Keratinocyte (primary cell): ENCODE data around the gene GRM7. TPM values are rescaled to one million over a fixed set of nuclear protein-coding genes. Genes with fewer than 3 reads are reported as not detected.

Experiments
- DNase-seq: peaks from one replicate; pipeline ENCODE4 v3.0.0-alpha.2; 2011; ENCODE audit warnings: low read depth, missing footprints, low spot score
- FAIRE-seq: peaks from 2 replicates; lab custom pipeline; 2011; peaks lifted over from hg19 to GRCh38; lab: Jason Lieb, UNC
- H2AFZ ChIP-seq: 2 replicates; pipeline ENCODE4 v1.6.0; 2012; ENCODE audit warnings: low read length, control low read depth, inconsistent platforms; ENCODE audit not compliant: control insufficient read depth
- H3K27ac ChIP-seq: 2 replicates; pipeline ENCODE4 v1.5.1; 2011; ENCODE audit warnings: low read length; ENCODE audit not compliant: control insufficient read depth, insufficient read depth
- H3K27me3 ChIP-seq: 3 replicates; pipeline ENCODE4 v1.6.0; 2011; ENCODE audit warnings: low read length; ENCODE audit not compliant: control insufficient read depth, insufficient read depth; ENCODE audit errors: extremely low read depth
- H3K36me3 ChIP-seq, 2 experiments: 2 replicates in 1 of 2; 3 replicates in 1 of 2; pipeline ENCODE4 v1.5.1; 2011; ENCODE audit warnings: low read length in 2 of 2, mild to moderate bottlenecking in 1 of 2; ENCODE audit not compliant: control insufficient read depth in 2 of 2, insufficient read depth in 2 of 2; ENCODE audit errors: extremely low read depth in 1 of 2
- H3K4me1 ChIP-seq: 3 replicates; pipeline ENCODE4 v1.5.1; 2011; ENCODE audit warnings: low read length; ENCODE audit not compliant: control insufficient read depth, insufficient read depth; ENCODE audit errors: extremely low read depth
- H3K4me2 ChIP-seq: 3 replicates; pipeline ENCODE4 v1.6.0; 2011; ENCODE audit warnings: low read depth, low read length; ENCODE audit not compliant: control insufficient read depth, insufficient read depth; ENCODE audit errors: extremely low read depth
- H3K4me3 ChIP-seq, 3 experiments: fragments of 200-600 bp in 1 of 3; sonication (generic) in 1 of 3; 2 replicates in 2 of 3; 3 replicates in 1 of 3; pipeline ENCODE4 v1.5.1; 2011 to 2016; ENCODE audit warnings: low read length in 3 of 3, mild to moderate bottlenecking in 3 of 3, control low read depth in 2 of 3, inconsistent platforms in 1 of 3, low read depth in 1 of 3, mixed read lengths in 1 of 3, mixed run types in 1 of 3, moderate library complexity in 1 of 3; ENCODE audit not compliant: control insufficient read depth in 2 of 3, insufficient read depth in 2 of 3; ENCODE audit errors: extremely low read depth in 1 of 3
- H3K79me2 ChIP-seq: 2 replicates; pipeline ENCODE4 v1.6.0; 2012; ENCODE audit warnings: low read length; ENCODE audit not compliant: control insufficient read depth, insufficient read depth
- H3K9ac ChIP-seq: 3 replicates; pipeline ENCODE4 v1.6.0; 2011; ENCODE audit warnings: low read length; ENCODE audit not compliant: control insufficient read depth, insufficient read depth; ENCODE audit errors: extremely low read depth
- H3K9me1 ChIP-seq: 3 replicates; pipeline ENCODE4 v1.6.0; 2011; ENCODE audit warnings: low read length; ENCODE audit not compliant: control insufficient read depth, insufficient read depth; ENCODE audit errors: extremely low read depth
- H3K9me3 ChIP-seq: 2 replicates; pipeline ENCODE4 v1.5.1; 2012; ENCODE audit warnings: low read depth, low read length; ENCODE audit not compliant: control insufficient read depth
- H4K20me1 ChIP-seq: 3 replicates; pipeline ENCODE4 v1.6.0; 2011; ENCODE audit warnings: low read length; ENCODE audit not compliant: control insufficient read depth, insufficient read depth; ENCODE audit errors: extremely low read depth
- CTCF ChIP-seq, 3 experiments: IDR thresholded peaks in 1 of 3; conservative IDR thresholded peaks in 1 of 3; optimal IDR thresholded peaks in 1 of 3; 2 replicates in 2 of 3; 3 replicates in 1 of 3; pipeline versions ENCODE3 to v1.5.1; 2011; ENCODE audit warnings: low read length in 3 of 3, mild to moderate bottlenecking in 3 of 3, moderate library complexity in 2 of 3, control low read depth in 1 of 3, inconsistent platforms in 1 of 3; ENCODE audit not compliant: insufficient read depth in 2 of 3; ENCODE audit errors: extremely low read depth in 1 of 3
- EZH2 ChIP-seq: IDR thresholded peaks from one replicate; pipeline ENCODE4 v1.6.1; 2012; ENCODE audit warnings: inconsistent platforms, mild to moderate bottlenecking, low read length, moderate library complexity
- dilution Hi-C: fragments of 300-500 bp; cut with MboI; formaldehyde crosslinking; loops from one replicate; pipeline ENCODE4 v1.7.0; 2020; ENCODE audit warnings: low sequenced_read_pairs; ENCODE audit not compliant: extremely low pct_ligation_motif_present
- polyA plus RNA-seq, 5 experiments: library from polyadenylated mRNA; depleted of rRNA in 3 of 5; stranded (reverse) in 3 of 5; stranded (forward) in 1 of 5; unstranded in 1 of 5; fragments of >200 nt; gene quantifications; 1 replicate in 1 of 5; 2 replicates in 3 of 5; 3 replicates in 1 of 5; pipeline versions ENCODE4 v1.2.1 to v1.2.3, GENCODE V29; 2011 to 2012; ENCODE audit warnings: missing spikeins in 2 of 5, low read depth in 1 of 5, low replicate concordance in 1 of 5

GRM7 gene
- polyA plus RNA-seq, 1 donor (not counting 4 experiments of a cell fraction or from before 2014, with no cell fraction given), result not detected

GRCh38 chr3:7171493-7171892, 310.6 kb downstream of the GRM7 start:
- Histone ChIP-seq H4K20me1 (no peaks in the 10 kb centered on the region), H3K4me2 (no peak overlapping the region), H3K4me1 (no peaks in the 10 kb centered on the region), H3K9ac (no peak overlapping the region), H3K4me3 (no peak overlapping the region), H3K36me3 (no peaks in the 10 kb centered on the region), H2AFZ (no peak overlapping the region), H3K9me3 (no peaks in the 10 kb centered on the region), H3K27me3 (no peaks in the 10 kb centered on the region), H3K79me2 (no peaks in the 10 kb centered on the region), H3K27ac (no peak overlapping the region), H3K9me1 (no peaks in the 10 kb centered on the region)
- dilution Hi-C loops, result no loop called here
- no peak for DNase-seq
- no peak for FAIRE-seq
- TF ChIP-seq CTCF (optimal IDR thresholded peaks at IDR 0.05 in 1 of 3, IDR thresholded peaks at IDR 0.05 in 1 of 3, conservative IDR thresholded peaks at IDR 0.05 in 1 of 3; ENCODE audit: extremely low read depth in 1 of 3, insufficient read depth in 2 of 3, low read length in 3 of 3) (no peak), EZH2 (no peak)

GRCh38 chr3:7172996-7173395, 312.1 kb downstream of the GRM7 start:
- TF ChIP-seq CTCF (optimal IDR thresholded peaks at IDR 0.05 in 1 of 3, IDR thresholded peaks at IDR 0.05 in 1 of 3, conservative IDR thresholded peaks at IDR 0.05 in 1 of 3; ENCODE audit: extremely low read depth in 1 of 3, insufficient read depth in 2 of 3, low read length in 3 of 3), result no peak
- no peak for TF ChIP-seq EZH2
- H3K4me3 ChIP-seq, result no peak overlapping the region
- no peak overlapping the region for H3K9ac ChIP-seq
- H3K27me3 ChIP-seq, result no peaks in the 10 kb centered on the region
- dilution Hi-C loops, result no loop called here
- no peak overlapping the region for H2AFZ ChIP-seq
- no peaks in the 10 kb centered on the region for H3K9me3 ChIP-seq
- H3K4me1 ChIP-seq, result no peaks in the 10 kb centered on the region
- H3K4me2 ChIP-seq, result no peak overlapping the region
- no peak for FAIRE-seq
- no peak overlapping the region for H3K27ac ChIP-seq
- no peak for DNase-seq
- no peaks in the 10 kb centered on the region for H4K20me1 ChIP-seq
- no peaks in the 10 kb centered on the region for H3K36me3 ChIP-seq
- H3K79me2 ChIP-seq, result no peaks in the 10 kb centered on the region
- H3K9me1 ChIP-seq, result no peaks in the 10 kb centered on the region
